HCT116 (cell line): ENCODE results near the gene SLC6A3. TPM values are rescaled to one million over a fixed set of nuclear protein-coding genes. Genes with fewer than 3 reads are reported as not detected.

Experiments
- ATAC-seq: fragments of 200-7000 bp; cut with Tn5 transposase; 2 replicates; pipeline ENCODE4 v1.9.1; 2020; ENCODE audit warnings: mild to moderate bottlenecking, moderate library complexity
- BruUV-seq: library from RNA; stranded (reverse); fragments of 400-500 nt; replicated peaks from 2 replicates; lab custom pipeline; 2021; lab: Mats Ljungman, UMichigan
- CTCF ChIA-PET: fragments of 300-600 bp; sonication (Branson Sonifier 250); formaldehyde crosslinking; loops from one replicate; lab custom pipeline; 2021; ENCODE audit warnings: antibody characterized with exemption; lab: Charles Lee
- POLR2A ChIA-PET: fragments of 300-600, 350-600 bp; sonication (Branson Sonifier 250); formaldehyde crosslinking; loops from one replicate; lab custom pipeline; 2021; ENCODE audit warnings: antibody characterized with exemption; lab: Charles Lee
- RAD21 ChIA-PET, 2 experiments: fragments of 300-600 bp; sonication (Branson Sonifier 250); formaldehyde crosslinking; loops; one replicate each; lab custom pipeline; 2023; ENCODE audit warnings: low total read pairs in 2 of 2; ENCODE audit not compliant: uncharacterized antibody in 2 of 2, unreplicated experiment in 2 of 2, low non-redundant PET in 1 of 2; lab: Charles Lee
- DNase-seq: peaks from one replicate; pipeline ENCODE4 v3.0.0-alpha.2; 2010; ENCODE audit warnings: low read depth, low spot score
- H2AFZ ChIP-seq: fragments of 200-600 bp; shearing (Covaris generic), sonication (generic); 2 replicates; pipeline ENCODE4 v1.6.1; 2017; ENCODE audit warnings: low read depth, mixed run types, mixed read lengths, antibody characterized with exemption, low read length; ENCODE audit not compliant: poor library complexity, severe bottlenecking
- H3K27ac ChIP-seq: 2 replicates; pipeline ENCODE4 v1.5.1; 2012; ENCODE audit warnings: low read depth, low read length
- H3K27me3 ChIP-seq: fragments of 200-600 bp; sonication (generic); 2 replicates; pipeline ENCODE4 v1.6.1; 2016; ENCODE audit warnings: mixed run types, low read length, mixed read lengths; ENCODE audit not compliant: insufficient read depth
- H3K36me3 ChIP-seq, 2 experiments: fragments of 200-500 bp in 1 of 2; fragments of 200-600 bp in 1 of 2; sonication (Bioruptor generic) in 1 of 2; sonication (generic) in 1 of 2; 2 replicates each; pipeline versions ENCODE4 v1.5.1 to v1.6.1; 2014 to 2016; ENCODE audit warnings: low read length in 2 of 2, inconsistent platforms in 1 of 2, mixed read lengths in 1 of 2, mixed run types in 1 of 2; ENCODE audit not compliant: insufficient read depth in 2 of 2, control insufficient read depth in 1 of 2
- H3K4me1 ChIP-seq, 2 experiments: fragments of 200-600 bp in 1 of 2; sonication (generic) in 1 of 2; 2 replicates each; pipeline versions ENCODE4 v1.5.1 to v1.6.1; 2012 to 2017; ENCODE audit warnings: low read length in 2 of 2, inconsistent platforms in 1 of 2, mild to moderate bottlenecking in 1 of 2, mixed read lengths in 1 of 2, mixed run types in 1 of 2, moderate library complexity in 1 of 2; ENCODE audit not compliant: insufficient read depth in 2 of 2, control insufficient read depth in 1 of 2
- H3K4me2 ChIP-seq: fragments of 200-600 bp; sonication (generic); 2 replicates; pipeline ENCODE4 v1.6.1; 2017; ENCODE audit warnings: mixed run types, low read length, mixed read lengths
- H3K4me3 ChIP-seq, 2 experiments: fragments of 200-600 bp in 1 of 2; sonication (generic) in 1 of 2; replicated peaks in 1 of 2; 2 replicates each; pipeline ENCODE4 v1.5.1; 2011 to 2016; ENCODE audit warnings: low read length in 2 of 2, control low read depth in 1 of 2, low read depth in 1 of 2, mild to moderate bottlenecking in 1 of 2, mixed read lengths in 1 of 2, mixed run types in 1 of 2
- H3K79me2 ChIP-seq: fragments of 200-600 bp; sonication (generic); 2 replicates; pipeline ENCODE4 v1.6.1; 2017; ENCODE audit warnings: mild to moderate bottlenecking, mixed run types, low read length, moderate library complexity, mixed read lengths; ENCODE audit not compliant: insufficient read depth
- H3K9ac ChIP-seq: fragments of 200-600 bp; sonication (generic); 2 replicates; pipeline ENCODE4 v1.6.1; 2016; ENCODE audit warnings: low read length, mixed read lengths
- H3K9me2 ChIP-seq: fragments of 200-600 bp; sonication (generic), shearing (Covaris generic); 2 replicates; pipeline ENCODE4 v1.6.1; 2017; ENCODE audit warnings: mixed run types, mild to moderate bottlenecking, moderate library complexity; ENCODE audit not compliant: insufficient read depth
- H3K9me3 ChIP-seq, 2 experiments: fragments of 200-500 bp in 1 of 2; fragments of 200-600 bp in 1 of 2; sonication (Bioruptor generic) in 1 of 2; sonication (generic) in 1 of 2; 2 replicates each; pipeline ENCODE4 v1.6.1; 2014 to 2017; ENCODE audit warnings: low read length in 2 of 2, mixed read lengths in 2 of 2, inconsistent platforms in 1 of 2, low read depth in 1 of 2, mild to moderate bottlenecking in 1 of 2, mixed run types in 1 of 2, moderate library complexity in 1 of 2; ENCODE audit not compliant: control insufficient read depth in 1 of 2, insufficient read depth in 1 of 2
- H4K20me1 ChIP-seq: fragments of 200-600 bp; sonication (generic), shearing (Covaris generic); 2 replicates; pipeline ENCODE4 v1.6.1; 2017; ENCODE audit warnings: mixed run types, mild to moderate bottlenecking, moderate library complexity; ENCODE audit not compliant: insufficient read depth
- CEBPB ChIP-seq: IDR thresholded peaks from 2 replicates; pipeline ENCODE4 v1.6.1; 2012; ENCODE audit warnings: low read depth
- ELF1 ChIP-seq: IDR thresholded peaks from 2 replicates; pipeline ENCODE4 v1.6.1; 2012; ENCODE audit warnings: low read depth, borderline replicate concordance
- EZH2phosphoT487 ChIP-seq: fragments of 200-600 bp; IDR thresholded peaks from 2 replicates; pipeline ENCODE4 v1.6.1; 2018; ENCODE audit warnings: antibody characterized with exemption, borderline replicate concordance
- FOSL1 ChIP-seq: IDR thresholded peaks from 2 replicates; pipeline ENCODE4 v1.6.1; 2012; ENCODE audit warnings: low read depth
- SP1 ChIP-seq: IDR thresholded peaks from 2 replicates; pipeline ENCODE4 v1.6.1; 2012; ENCODE audit warnings: low read depth
- TCF7L2 ChIP-seq: IDR thresholded peaks from 2 replicates; pipeline ENCODE4 v1.7.0; 2011; ENCODE audit warnings: borderline replicate concordance, inconsistent platforms; ENCODE audit not compliant: insufficient read depth, insufficient read length; ENCODE audit errors: extremely low read depth
- intact Hi-C: fragments of 100-400 bp; cut with micrococcal nuclease; formaldehyde crosslinking; loops from 2 replicates; pipeline ENCODE4 v1.10.0; 2022
- total RNA-seq: library from RNA; stranded (reverse); gene quantifications from one replicate; pipeline ENCODE4 v1.2.1, GENCODE V29; 2021; ENCODE audit not compliant: unreplicated experiment
- TF ChIP-seq, protein P1 (sequence below): IDR thresholded peaks from 2 replicates; pipeline ENCODE4 v1.6.1; 2012
- TF ChIP-seq, protein P2 (sequence below): IDR thresholded peaks from 2 replicates; pipeline ENCODE4 v1.6.1; 2012; ENCODE audit warnings: low read depth
- TF ChIP-seq, protein P3 (sequence below), 3 experiments: fragments of 200-600 bp in 1 of 3; sonication (generic) in 1 of 3; IDR thresholded peaks in 2 of 3; conservative IDR thresholded peaks in 1 of 3; 2 replicates each; pipeline ENCODE4 v1.5.1; 2012 to 2017; ENCODE audit warnings: low read depth in 2 of 3, low read length in 2 of 3, antibody characterized with exemption in 1 of 3, borderline replicate concordance in 1 of 3, control low read depth in 1 of 3, mild to moderate bottlenecking in 1 of 3, mixed read lengths in 1 of 3, mixed run types in 1 of 3, moderate library complexity in 1 of 3; ENCODE audit not compliant: insufficient read depth in 1 of 3

The SLC6A3 gene
- total RNA-seq, 1 experiment from 2014 or later, result not detected

DNA sequence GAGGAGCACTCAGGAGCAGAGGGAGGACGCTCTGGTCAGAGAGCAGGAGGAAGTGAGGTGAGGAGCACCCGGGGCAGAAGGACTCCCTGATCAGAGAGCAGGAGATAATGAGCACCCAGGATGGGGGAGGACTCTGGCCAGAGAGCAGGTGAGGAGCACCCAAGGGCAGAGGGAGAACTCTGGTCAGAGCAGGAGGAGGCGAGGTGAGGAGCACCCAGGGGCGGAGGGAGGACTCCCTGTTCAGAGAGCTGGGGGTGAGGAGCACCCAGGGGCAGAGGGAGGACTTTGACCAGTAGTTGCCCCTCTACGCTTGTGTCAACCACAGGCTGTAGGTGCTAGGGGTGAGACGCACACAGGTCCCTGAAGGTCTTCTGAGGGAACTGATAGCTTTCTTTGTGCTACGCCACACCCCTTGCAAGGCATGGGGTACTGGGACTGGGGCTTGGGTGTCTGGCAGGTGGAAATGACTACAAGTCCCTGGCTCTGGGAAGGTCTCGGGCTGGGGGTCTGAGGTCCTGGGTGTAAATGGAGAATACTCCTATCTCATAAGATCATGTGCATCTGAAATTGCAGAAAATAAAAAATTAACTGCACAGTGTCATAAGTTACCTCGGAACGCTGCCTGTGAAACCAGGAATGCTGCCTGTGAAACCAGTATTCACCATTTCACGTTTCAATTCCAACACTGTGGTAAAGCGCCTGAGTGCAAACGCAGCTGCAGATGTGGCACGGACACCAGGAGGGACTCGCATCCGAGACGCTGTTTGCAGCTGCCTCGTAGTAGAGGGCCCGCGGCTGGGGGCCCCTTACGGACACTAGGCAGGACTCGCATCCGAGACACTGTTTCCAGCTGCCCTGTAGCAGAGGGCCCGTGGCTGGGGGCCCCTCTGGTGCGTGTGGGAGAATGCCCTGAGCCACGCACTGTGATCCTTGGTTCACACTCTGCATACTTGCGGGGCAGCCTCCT, 27.0 kb upstream of the SLC6A3 start:
- Histone ChIP-seq H3K4me3 (no peak overlapping the region), H3K9me3 (no peaks in the 10 kb centered on the region), H3K27ac (no peak overlapping the region), H3K79me2 (no peaks in the 10 kb centered on the region), H3K9ac (no peak overlapping the region), H3K4me1 (no peaks in the 10 kb centered on the region), H4K20me1 (no peaks in the 10 kb centered on the region), H3K27me3 (no peaks in the 10 kb centered on the region), H3K36me3 (peaks cover 14 to 21% of the 10 kb centered on the region in 2 experiments; a peak in 3 of 4 replicates), H3K9me2 (no peaks in the 10 kb centered on the region), H2AFZ (no peak overlapping the region), H3K4me2 (no peak overlapping the region)
- TF ChIP-seq ELF1 (no peak), CEBPB (no peak), EZH2phosphoT487 (no peak), FOSL1 (no peak)
- DNase-seq (no peak), ATAC-seq (no peak)
- ChIA-PET POLR2A (no interaction called here), RAD21 (no interaction called here), CTCF (no interaction called here)
- no TSS peak for BruUV-seq
- intact Hi-C loops, result no loop called here

DNA sequence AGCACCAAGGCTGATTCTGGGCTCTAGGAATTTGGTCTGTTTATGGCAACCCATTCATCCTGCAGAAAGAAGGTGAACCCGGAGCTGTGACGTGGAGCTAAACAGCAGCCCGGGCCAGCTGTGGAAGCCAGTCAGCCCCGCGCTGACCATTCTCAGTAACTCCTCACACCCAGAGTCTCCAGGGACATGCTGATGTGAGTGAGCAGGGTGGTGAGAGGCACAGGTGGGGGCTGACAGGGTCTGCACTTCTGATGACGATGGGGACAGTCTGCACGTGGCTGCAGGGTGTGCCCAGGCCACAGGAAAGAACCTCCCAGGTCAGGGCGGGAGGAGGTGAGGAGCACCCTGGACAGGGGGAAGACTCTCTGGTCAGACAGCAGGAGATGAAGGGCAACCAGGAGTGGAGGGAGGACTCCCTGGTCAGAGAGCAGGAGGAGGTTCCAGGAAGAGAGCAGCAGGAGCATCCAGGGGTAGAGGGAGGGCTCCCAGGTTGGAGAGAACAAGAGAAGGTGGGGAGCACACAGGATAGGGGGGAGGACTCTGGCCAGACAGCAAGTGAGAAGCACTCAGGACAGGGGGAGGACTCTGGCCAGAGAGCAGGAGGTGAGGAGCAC, 26.1 kb upstream of the SLC6A3 start:
- Histone ChIP-seq H3K4me2 (no peak overlapping the region), H3K36me3 (peaks cover 11 to 24% of the 10 kb centered on the region in 2 experiments; a peak in 3 of 4 replicates), H3K4me1 (no peaks in the 10 kb centered on the region), H3K4me3 (no peak overlapping the region), H3K9ac (no peak overlapping the region), H3K9me3 (no peaks in the 10 kb centered on the region), H3K27me3 (no peaks in the 10 kb centered on the region), H3K79me2 (no peaks in the 10 kb centered on the region), H4K20me1 (no peaks in the 10 kb centered on the region), H3K27ac (no peak overlapping the region)
- ChIA-PET CTCF (no interaction called here), RAD21 (no interaction called here)
- intact Hi-C loops, result no loop called here
- DNase-seq, result no peak
- no peak for ATAC-seq
- no TSS peak for BruUV-seq
- TF ChIP-seq, protein P1, sequence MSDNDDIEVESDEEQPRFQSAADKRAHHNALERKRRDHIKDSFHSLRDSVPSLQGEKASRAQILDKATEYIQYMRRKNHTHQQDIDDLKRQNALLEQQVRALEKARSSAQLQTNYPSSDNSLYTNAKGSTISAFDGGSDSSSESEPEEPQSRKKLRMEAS, result no peak
- TF ChIP-seq, protein P2, sequence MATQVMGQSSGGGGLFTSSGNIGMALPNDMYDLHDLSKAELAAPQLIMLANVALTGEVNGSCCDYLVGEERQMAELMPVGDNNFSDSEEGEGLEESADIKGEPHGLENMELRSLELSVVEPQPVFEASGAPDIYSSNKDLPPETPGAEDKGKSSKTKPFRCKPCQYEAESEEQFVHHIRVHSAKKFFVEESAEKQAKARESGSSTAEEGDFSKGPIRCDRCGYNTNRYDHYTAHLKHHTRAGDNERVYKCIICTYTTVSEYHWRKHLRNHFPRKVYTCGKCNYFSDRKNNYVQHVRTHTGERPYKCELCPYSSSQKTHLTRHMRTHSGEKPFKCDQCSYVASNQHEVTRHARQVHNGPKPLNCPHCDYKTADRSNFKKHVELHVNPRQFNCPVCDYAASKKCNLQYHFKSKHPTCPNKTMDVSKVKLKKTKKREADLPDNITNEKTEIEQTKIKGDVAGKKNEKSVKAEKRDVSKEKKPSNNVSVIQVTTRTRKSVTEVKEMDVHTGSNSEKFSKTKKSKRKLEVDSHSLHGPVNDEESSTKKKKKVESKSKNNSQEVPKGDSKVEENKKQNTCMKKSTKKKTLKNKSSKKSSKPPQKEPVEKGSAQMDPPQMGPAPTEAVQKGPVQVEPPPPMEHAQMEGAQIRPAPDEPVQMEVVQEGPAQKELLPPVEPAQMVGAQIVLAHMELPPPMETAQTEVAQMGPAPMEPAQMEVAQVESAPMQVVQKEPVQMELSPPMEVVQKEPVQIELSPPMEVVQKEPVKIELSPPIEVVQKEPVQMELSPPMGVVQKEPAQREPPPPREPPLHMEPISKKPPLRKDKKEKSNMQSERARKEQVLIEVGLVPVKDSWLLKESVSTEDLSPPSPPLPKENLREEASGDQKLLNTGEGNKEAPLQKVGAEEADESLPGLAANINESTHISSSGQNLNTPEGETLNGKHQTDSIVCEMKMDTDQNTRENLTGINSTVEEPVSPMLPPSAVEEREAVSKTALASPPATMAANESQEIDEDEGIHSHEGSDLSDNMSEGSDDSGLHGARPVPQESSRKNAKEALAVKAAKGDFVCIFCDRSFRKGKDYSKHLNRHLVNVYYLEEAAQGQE, result no peak
- TF ChIP-seq CEBPB (no peak), TCF7L2 (no peak), SP1 (no peak)
- TF ChIP-seq, protein P3, sequence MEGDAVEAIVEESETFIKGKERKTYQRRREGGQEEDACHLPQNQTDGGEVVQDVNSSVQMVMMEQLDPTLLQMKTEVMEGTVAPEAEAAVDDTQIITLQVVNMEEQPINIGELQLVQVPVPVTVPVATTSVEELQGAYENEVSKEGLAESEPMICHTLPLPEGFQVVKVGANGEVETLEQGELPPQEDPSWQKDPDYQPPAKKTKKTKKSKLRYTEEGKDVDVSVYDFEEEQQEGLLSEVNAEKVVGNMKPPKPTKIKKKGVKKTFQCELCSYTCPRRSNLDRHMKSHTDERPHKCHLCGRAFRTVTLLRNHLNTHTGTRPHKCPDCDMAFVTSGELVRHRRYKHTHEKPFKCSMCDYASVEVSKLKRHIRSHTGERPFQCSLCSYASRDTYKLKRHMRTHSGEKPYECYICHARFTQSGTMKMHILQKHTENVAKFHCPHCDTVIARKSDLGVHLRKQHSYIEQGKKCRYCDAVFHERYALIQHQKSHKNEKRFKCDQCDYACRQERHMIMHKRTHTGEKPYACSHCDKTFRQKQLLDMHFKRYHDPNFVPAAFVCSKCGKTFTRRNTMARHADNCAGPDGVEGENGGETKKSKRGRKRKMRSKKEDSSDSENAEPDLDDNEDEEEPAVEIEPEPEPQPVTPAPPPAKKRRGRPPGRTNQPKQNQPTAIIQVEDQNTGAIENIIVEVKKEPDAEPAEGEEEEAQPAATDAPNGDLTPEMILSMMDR (IDR thresholded peaks at IDR 0.05 in 2 of 3, conservative IDR thresholded peaks at IDR 0.05 in 1 of 3; ENCODE audit: borderline replicate concordance in 1 of 3, insufficient read depth in 1 of 3, low read depth in 2 of 3, low read length in 2 of 3), result no peak
- TF ChIP-seq, all 23 proteins: peak for 0
- Histone ChIP-seq H2AFZ (no peak overlapping the region), H3K9me2 (no peaks in the 10 kb centered on the region)
- POLR2A ChIA-PET, result no interaction called here
